NOMO-1 (cell line): ENCODE results near the gene AP3M1.

Experiments used
- DNase-seq, 2 experiments: peaks; one replicate each; lab custom pipeline; 2025; ENCODE audit not compliant: unreplicated experiment in 2 of 2; lab: John Stamatoyannopoulos, UW

AP3M1 gene

GRCh38 chr10:74120911-74121310 lies 29.7 kb downstream of the AP3M1 start:
- no peak for DNase-seq

- no peak for DNase-seq
Measured at GRCh38 chr10:74118804-74119203, 31.8 kb downstream of the AP3M1 start.

DNA sequence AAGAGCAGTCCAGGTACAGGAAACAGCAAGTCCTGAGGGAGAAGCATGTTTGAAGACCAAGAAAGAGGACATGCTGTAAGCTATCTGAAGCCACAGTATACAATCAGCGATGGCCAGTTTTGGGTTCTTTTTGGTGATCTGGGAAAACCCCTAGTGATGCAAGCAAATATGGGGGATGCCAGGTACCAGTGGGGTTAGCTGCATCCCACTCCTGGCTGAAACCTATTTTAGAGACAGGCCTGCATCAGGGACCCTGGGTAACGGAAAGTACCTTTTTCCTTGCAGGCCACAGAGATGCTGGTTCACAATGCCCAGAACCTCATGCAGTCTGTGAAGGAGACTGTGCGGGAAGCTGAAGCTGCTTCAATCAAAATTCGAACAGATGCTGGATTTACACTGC lies 32.9 kb downstream of the AP3M1 start:
- DNase-seq, result no peak

GRCh38 chr10:74114041-74114448 lies 36.6 kb downstream of the AP3M1 start:
- DNase-seq, result no peak

GRCh38 chr10:74113546-74113945 lies 37.1 kb downstream of the AP3M1 start:
- DNase-seq, result no peak

DNA sequence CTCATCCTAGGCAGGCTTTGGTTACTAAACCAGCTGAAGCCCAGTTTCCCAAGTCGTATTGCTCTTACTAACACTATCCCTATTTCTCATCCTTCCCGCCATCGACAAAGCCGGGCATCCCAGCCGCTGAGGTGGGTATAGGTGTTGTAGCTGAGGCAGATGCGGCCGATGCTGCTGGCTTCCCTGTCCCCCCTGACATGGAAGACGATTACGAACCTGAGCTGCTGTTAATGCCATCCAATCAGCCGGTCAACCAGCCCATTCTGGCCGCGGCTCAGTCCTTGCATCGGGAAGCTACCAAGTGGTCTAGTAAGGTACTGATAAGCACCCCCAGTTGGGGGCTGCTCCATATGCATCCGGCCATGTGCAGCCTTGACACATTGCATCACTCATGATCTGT lies 38.8 kb downstream of the AP3M1 start:
- DNase-seq, result no peak

DNA sequence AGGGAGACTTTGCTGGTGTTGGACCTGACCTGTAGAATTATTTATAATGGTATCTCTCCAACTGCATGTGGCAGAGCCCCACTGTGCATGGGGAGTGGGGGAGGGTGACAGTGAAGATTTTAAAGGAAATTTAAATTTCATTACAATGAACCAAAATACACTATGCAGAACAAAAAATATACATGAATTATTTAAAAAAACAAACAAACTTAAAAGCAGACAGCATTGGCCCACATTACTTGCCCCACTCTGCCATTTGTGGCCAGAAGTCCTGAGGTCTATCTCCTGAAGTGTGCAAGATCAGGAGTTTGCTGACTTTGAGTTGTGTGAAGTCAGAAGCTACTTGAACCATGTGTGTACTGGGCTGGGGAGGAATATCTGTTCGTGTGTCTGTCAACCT lies 40.5 kb downstream of the AP3M1 start:
- no peak for DNase-seq

DNA sequence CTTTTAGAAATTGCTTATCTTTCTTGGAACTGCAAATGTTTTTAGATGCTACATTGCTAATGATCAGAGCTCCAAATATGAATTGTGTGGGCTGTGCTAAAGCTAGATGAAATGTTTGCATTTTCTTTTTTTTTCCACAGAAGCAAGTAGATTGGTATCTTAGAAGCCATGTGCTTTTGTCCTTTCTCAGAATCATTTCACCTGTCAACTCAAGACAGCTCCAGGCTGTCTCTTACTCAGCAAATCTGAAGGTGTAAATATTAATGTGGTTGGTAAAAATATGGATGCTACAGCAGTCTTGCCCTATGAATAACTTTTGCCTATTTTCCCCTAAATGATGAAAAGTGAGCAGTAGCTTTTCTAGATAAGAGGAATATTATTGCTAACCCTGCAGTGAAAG lies 41.2 kb downstream of the AP3M1 start:
- DNase-seq, result no peak

GRCh38 chr10:74107391-74107790 lies 43.2 kb downstream of the AP3M1 start:
- no peak for DNase-seq

- DNase-seq, result no peak
Measured at GRCh38 chr10:74104996-74105395, 45.6 kb downstream of the AP3M1 start.

DNA sequence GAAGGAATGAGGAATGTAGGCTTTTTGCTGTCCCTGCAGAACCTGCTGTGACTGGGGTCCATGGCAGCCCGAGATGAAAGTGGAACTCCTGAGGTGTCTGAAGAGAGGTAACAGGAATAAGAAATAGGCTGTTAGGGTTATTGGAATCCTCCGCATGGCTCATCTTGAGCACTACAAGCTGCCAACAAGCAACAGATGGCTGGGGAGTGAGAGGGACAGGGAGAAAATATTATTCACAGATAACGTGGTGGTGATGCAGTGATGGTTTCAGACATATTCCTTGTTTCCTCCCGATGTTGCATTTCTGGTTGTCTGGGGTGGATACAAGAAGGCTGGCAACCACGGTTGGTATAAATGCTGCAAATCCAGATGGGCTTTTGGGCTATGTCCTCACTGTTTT lies 46.1 kb downstream of the AP3M1 start:
- DNase-seq, result no peak

GRCh38 chr10:74103560-74104258 lies 46.9 kb downstream of the AP3M1 start:
- DNase-seq, result no peak

DNA sequence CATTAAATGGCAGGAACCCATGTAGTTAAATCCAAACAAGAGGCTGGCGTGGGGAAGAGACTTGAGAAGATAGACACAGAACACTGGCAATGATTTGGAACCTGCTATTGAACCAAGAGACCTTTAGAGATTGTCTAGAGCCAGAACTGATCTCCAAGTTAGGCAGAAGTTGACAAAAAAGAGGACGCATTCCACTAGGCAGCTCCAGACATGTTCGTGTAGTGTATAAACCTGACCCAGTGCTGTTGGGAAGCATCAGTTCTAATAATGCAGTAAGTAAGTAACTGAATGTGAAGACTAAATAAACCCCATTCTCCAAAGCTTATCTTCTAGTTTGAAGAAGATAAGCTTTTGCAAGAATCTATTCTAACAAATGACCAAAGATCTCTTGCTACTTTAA lies 50.8 kb downstream of the AP3M1 start:
- no peak for DNase-seq

DNA sequence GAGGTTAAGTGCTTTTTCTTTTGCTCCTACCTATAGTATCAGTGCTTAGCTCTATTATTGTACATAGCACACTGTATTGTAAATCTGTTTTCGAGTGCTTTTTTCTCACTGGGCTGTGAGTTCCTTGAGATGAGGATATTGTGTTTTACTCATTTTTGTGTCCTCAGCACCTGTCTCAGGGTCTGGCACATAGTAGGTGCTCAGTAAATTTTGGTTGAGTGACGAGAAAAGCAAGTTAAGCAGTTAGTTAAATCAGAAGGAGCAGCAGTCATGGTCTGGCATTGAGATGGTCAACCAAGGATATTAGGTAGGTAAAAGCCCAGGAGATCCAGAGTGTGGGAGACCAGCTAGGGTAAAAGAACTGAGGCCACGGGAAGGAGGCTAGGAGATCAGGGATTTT lies 51.2 kb downstream of the AP3M1 start:
- no peak for DNase-seq

DNA sequence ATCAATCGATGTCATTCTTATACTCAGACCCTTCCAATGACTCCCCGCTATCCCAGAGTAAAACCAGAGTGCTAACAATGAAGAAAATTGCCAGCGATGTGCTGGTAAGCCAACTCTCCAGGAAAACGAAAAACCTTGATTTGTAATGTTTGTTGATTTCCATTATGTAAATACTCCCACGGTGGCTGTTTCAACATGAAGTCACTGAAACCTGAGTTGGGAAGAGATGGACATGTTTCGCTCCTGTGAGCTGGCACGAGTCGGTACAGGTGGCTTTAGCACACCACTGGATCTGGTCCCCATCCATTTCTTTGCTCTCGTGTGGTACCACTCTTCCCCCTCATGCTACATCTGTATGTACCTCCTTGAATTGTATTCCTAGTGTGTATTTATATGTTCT lies 52.9 kb downstream of the AP3M1 start:
- no peak for DNase-seq

DNA sequence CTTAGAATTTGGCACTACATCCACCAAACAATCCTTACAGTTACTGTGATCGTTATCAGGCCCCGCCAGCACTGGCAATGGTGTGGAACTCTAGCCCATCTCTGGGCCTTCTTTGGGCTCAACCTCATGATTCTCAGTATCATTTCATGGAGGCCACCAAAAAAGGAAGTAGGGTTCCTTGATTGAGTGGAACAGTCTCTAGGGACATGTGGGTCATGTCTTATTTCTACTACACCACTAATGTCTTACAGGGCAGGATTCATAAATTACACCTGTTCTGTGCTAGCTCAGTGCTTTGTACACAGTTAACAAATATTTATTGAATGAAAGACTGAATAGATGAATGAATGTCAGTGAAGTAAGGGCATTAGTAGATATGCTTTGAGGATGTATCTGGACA lies 53.9 kb downstream of the AP3M1 start:
- no peak for DNase-seq

GRCh38 chr10:74094231-74094630 lies 56.4 kb downstream of the AP3M1 start:
- no peak for DNase-seq

- DNase-seq, result no peak
Measured at GRCh38 chr10:74093530-74094164, 57.0 kb downstream of the AP3M1 start.

DNA sequence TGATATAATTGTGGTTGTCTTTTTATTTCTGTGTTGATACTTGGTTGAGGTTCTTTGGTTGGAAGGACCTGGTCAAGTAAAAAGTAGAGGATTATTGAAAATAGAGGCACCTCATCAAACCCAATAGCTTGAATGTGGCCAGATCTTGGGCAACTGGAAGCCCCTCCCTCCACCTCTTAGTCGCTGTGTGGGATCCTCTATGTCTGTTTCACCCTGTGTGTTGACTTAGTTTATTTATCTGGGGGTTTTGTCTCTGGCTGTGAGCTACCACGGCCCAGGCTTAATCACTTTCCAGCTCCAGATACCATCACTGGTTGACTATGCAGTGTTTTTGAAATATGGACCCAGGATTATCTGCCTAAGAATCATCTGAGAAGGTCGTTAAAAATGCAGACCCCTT lies 58.3 kb downstream of the AP3M1 start:
- DNase-seq, result no peak

DNA sequence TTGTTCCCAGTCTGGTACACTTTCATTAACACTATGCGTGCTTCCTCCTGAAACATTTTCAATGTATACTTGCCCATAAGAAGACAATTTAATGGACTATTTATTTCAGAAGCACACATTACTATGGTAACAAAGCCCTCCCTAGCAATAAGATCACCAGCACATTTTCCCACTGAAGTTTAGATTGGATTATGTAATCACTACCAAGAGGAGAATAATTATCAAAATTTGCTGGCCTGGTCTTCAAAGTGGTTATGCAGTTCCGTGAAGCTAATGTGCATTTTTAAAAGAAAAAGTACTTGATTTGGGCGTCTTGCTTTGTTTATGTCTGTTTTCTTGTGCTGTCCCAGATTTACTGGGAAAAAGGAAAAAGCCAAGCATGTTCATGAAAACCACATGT lies 61.9 kb downstream of the AP3M1 start:
- DNase-seq, result no peak

- no peak for DNase-seq
Measured at GRCh38 chr10:74086317-74086716, 64.3 kb downstream of the AP3M1 start.

GRCh38 chr10:74084955-74085354 lies 65.7 kb downstream of the AP3M1 start:
- no peak for DNase-seq

DNA sequence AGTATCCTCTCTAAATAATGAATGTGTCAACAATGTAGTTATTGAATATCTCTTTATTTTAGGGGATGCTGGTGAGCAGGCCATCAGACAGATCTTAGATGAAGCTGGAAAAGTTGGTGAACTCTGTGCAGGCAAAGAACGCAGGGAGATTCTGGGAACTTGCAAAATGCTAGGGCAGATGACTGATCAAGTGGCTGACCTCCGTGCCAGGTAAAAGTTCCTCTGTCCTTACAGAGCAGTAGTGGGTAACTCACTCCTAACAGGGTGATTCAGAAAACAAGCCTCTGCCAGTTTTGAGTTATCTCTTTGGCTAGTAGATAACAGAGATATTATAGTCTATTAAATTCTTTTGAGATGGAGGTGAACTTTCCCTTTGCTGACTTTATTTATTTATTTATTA lies 67.3 kb downstream of the AP3M1 start:
- no peak for DNase-seq
